Adrenal gland (tissue), 5 donors: Measurements from ENCODE around the gene ADAM29.

ENCODE experiments used
- CTCF ChIP-seq, 6 experiments: fragments of 450-650 bp in 4 of 6; fragments of 200-600 bp in 2 of 6; sonication (generic) in 1 of 6; IDR thresholded peaks; 1 replicate in 5 of 6; 2 replicates in 1 of 6; pipeline versions ENCODE4 v1.5.1 to v1.8.0; 2016 to 2021; ENCODE audit warnings: antibody characterized with exemption in 6 of 6, mild to moderate bottlenecking in 2 of 6, moderate library complexity in 1 of 6
- POLR2A ChIP-seq, 2 donors: fragments of 450-650 bp; IDR thresholded peaks; one replicate each; pipeline ENCODE4 v1.6.1; 2017; ENCODE audit warnings: antibody characterized with exemption in 2 of 2, mild to moderate bottlenecking in 2 of 2, moderate library complexity in 1 of 2
- donor health status: DM: no; HTN: no; CAD: no.

GRCh38 chr4:174934360-174934759 is 16.2 kb downstream of the ADAM29 start:
- TF ChIP-seq POLR2A (IDR thresholded peaks at IDR 0.05), result no peak
- no peak for TF ChIP-seq CTCF (IDR thresholded peaks at IDR 0.05)
